Measurements from ENCODE around the gene OTP. TPM values are rescaled to one million over a fixed set of nuclear protein-coding genes. Genes with fewer than 3 reads are reported as not detected.
A peak's percentile ranks its signal among the peaks of the same experiment; 100 is the strongest.

The OTP gene
- total RNA-seq (not detected in 2 replicates), polyA plus RNA-seq (not detected in 2 replicates)

- TF ChIP-seq EZH2 (IDR thresholded peaks at IDR 0.05; ENCODE audit: borderline replicate concordance) (peak; percentile 17), EZH2phosphoT487 (IDR thresholded peaks at IDR 0.05; ENCODE audit: low read depth, severe bottlenecking, unreplicated experiment) (peak; percentile 44)
- TF ChIP-seq, protein P1, sequence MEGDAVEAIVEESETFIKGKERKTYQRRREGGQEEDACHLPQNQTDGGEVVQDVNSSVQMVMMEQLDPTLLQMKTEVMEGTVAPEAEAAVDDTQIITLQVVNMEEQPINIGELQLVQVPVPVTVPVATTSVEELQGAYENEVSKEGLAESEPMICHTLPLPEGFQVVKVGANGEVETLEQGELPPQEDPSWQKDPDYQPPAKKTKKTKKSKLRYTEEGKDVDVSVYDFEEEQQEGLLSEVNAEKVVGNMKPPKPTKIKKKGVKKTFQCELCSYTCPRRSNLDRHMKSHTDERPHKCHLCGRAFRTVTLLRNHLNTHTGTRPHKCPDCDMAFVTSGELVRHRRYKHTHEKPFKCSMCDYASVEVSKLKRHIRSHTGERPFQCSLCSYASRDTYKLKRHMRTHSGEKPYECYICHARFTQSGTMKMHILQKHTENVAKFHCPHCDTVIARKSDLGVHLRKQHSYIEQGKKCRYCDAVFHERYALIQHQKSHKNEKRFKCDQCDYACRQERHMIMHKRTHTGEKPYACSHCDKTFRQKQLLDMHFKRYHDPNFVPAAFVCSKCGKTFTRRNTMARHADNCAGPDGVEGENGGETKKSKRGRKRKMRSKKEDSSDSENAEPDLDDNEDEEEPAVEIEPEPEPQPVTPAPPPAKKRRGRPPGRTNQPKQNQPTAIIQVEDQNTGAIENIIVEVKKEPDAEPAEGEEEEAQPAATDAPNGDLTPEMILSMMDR (IDR thresholded peaks at IDR 0.05; ENCODE audit: poor library complexity), result no peak
- Histone ChIP-seq H2AFZ (peak within 1 kb of the TSS; percentile 39), H3K4me3 (no peak within 1 kb of the TSS), H3K27me3 (peaks cover 100% of the 10 kb centered on the region), H3K4me2 (peak within 1 kb of the TSS; percentile 55), H3K9me2 (replicated peaks; ENCODE audit: insufficient read depth) (no peaks in the 10 kb centered on the region), H4K20me1 (ENCODE audit: insufficient read depth, poor library complexity, severe bottlenecking) (no peaks in the 10 kb centered on the region), H3K4me1 (ENCODE audit: insufficient read depth) (peaks cover 6% of the 10 kb centered on the region), H3K79me2 (no peaks in the 10 kb centered on the region), H3K27ac (no peak within 1 kb of the TSS), H3K36me3 (replicated peaks; ENCODE audit: insufficient read depth, low read depth) (no peaks in the 10 kb centered on the region), H3K9me3 (ENCODE audit: low read depth) (no peaks in the 10 kb centered on the region)
- WGBS (ENCODE audit: low lambda C conversion rate, missing lambda C conversion rate), result 5% methylated on average over 24 of the region's 24 CpGs
- DNase-seq (ENCODE audit: low spot score), result no peak
These were observed at the start of gene OTP for GRCh38 chr5:77637998-77638762. Gene OTP (minus strand): TSS chr5:77638713. CDS start chr5:77638549, 164 bp downstream.

- H3K9me2 ChIP-seq (replicated peaks; ENCODE audit: insufficient read depth), result no peaks in the 10 kb centered on the region
- no peak for DNase-seq (ENCODE audit: low spot score)
- no peak overlapping the region for H3K27ac ChIP-seq
- no peaks in the 10 kb centered on the region for H3K27me3 ChIP-seq
- no peak overlapping the region for H3K4me2 ChIP-seq
- H3K9me3 ChIP-seq (ENCODE audit: low read depth), result no peaks in the 10 kb centered on the region
- H2AFZ ChIP-seq, result no peak overlapping the region
- no peaks in the 10 kb centered on the region for H3K36me3 ChIP-seq (replicated peaks; ENCODE audit: insufficient read depth, low read depth)
- WGBS (ENCODE audit: low lambda C conversion rate, missing lambda C conversion rate), result 92% methylated on average over 6 of the region's 6 CpGs
- no peaks in the 10 kb centered on the region for H4K20me1 ChIP-seq (ENCODE audit: insufficient read depth, poor library complexity, severe bottlenecking)
- no peaks in the 10 kb centered on the region for H3K79me2 ChIP-seq
- H3K4me1 ChIP-seq (ENCODE audit: insufficient read depth), result no peaks in the 10 kb centered on the region
- TF ChIP-seq EZH2phosphoT487 (IDR thresholded peaks at IDR 0.05; ENCODE audit: low read depth, severe bottlenecking, unreplicated experiment), result no peak
- TF ChIP-seq EZH2 (IDR thresholded peaks at IDR 0.05; ENCODE audit: borderline replicate concordance), result no peak
- TF ChIP-seq, protein P1 (IDR thresholded peaks at IDR 0.05; ENCODE audit: poor library complexity), result no peak
- H3K4me3 ChIP-seq, result no peak overlapping the region
These were observed 44.7 kb upstream of the OTP start for GRCh38 chr5:77683171-77683732.

GRCh38 chr5:77670526-77670925 lies 32.0 kb upstream of the OTP start:
- Histone ChIP-seq H4K20me1 (ENCODE audit: insufficient read depth, poor library complexity, severe bottlenecking) (no peaks in the 10 kb centered on the region), H3K4me3 (no peak overlapping the region), H3K36me3 (replicated peaks; ENCODE audit: insufficient read depth, low read depth) (no peaks in the 10 kb centered on the region), H3K27ac (no peak overlapping the region), H3K9me3 (ENCODE audit: low read depth) (no peaks in the 10 kb centered on the region), H3K4me2 (no peak overlapping the region), H3K27me3 (peaks cover 7% of the 10 kb centered on the region), H2AFZ (no peak overlapping the region), H3K4me1 (ENCODE audit: insufficient read depth) (no peaks in the 10 kb centered on the region), H3K9me2 (replicated peaks; ENCODE audit: insufficient read depth) (no peaks in the 10 kb centered on the region), H3K79me2 (no peaks in the 10 kb centered on the region)
- 82% methylated on average over 3 of the region's 3 CpGs for WGBS (ENCODE audit: low lambda C conversion rate, missing lambda C conversion rate)
- no peak for TF ChIP-seq EZH2 (IDR thresholded peaks at IDR 0.05; ENCODE audit: borderline replicate concordance)
- no peak for TF ChIP-seq EZH2phosphoT487 (IDR thresholded peaks at IDR 0.05; ENCODE audit: low read depth, severe bottlenecking, unreplicated experiment)
- TF ChIP-seq, protein P1 (IDR thresholded peaks at IDR 0.05; ENCODE audit: poor library complexity), result no peak
- no peak for DNase-seq (ENCODE audit: low spot score)

Data from hepatocyte (in vitro differentiated cells).